GM12865 (cell line): ENCODE results near the gene GALK2.

Experiments used
- DNase-seq: peaks from one replicate; pipeline ENCODE4 v3.0.0; 2010; ENCODE audit warnings: low read depth
- H3K4me3 ChIP-seq: 2 replicates; pipeline ENCODE4 v1.5.1; 2011; ENCODE audit warnings: mild to moderate bottlenecking, low read depth, low read length, control low read depth
- CTCF ChIP-seq: IDR thresholded peaks from 2 replicates; pipeline ENCODE4 v1.5.1; 2011; ENCODE audit warnings: low read length, control low read depth, low read depth, inconsistent platforms; ENCODE audit not compliant: insufficient read depth; ENCODE audit errors: missing control alignments

The GALK2 gene

GRCh38 chr15:49380912-49381311 lies 210.9 kb downstream of the GALK2 start:
- DNase-seq, result no peak
- TF ChIP-seq CTCF, result no peak
- H3K4me3 ChIP-seq, result no peak overlapping the region
